Osteoblast (primary cell): ENCODE results near the gene FAM209A. TPM values are rescaled to one million over a fixed set of nuclear protein-coding genes. Genes with fewer than 3 reads are reported as not detected.

Source experiments
- DNase-seq: peaks from one replicate; pipeline ENCODE4 v3.0.0; 2011; ENCODE audit warnings: low spot score, mixed read lengths; ENCODE audit not compliant: insufficient read length; ENCODE audit errors: missing footprints
- H2AFZ ChIP-seq: 2 replicates; pipeline ENCODE4 v1.6.0; 2011; ENCODE audit warnings: mild to moderate bottlenecking, low read length
- H3K27ac ChIP-seq: 2 replicates; pipeline ENCODE4 v1.5.1; 2011; ENCODE audit warnings: mild to moderate bottlenecking, low read depth, low read length, moderate library complexity
- H3K27me3 ChIP-seq: 2 replicates; pipeline ENCODE4 v1.6.0; 2012; ENCODE audit warnings: mild to moderate bottlenecking, control low read depth, inconsistent platforms, low read length, moderate library complexity; ENCODE audit not compliant: insufficient read depth
- H3K36me3 ChIP-seq: 2 replicates; pipeline ENCODE4 v1.5.1; 2011; ENCODE audit warnings: mild to moderate bottlenecking, low read length, control low read depth, moderate library complexity; ENCODE audit not compliant: insufficient read depth
- H3K4me1 ChIP-seq: 2 replicates; pipeline ENCODE4 v1.5.1; 2011; ENCODE audit warnings: mild to moderate bottlenecking, low read length, control low read depth, moderate library complexity; ENCODE audit not compliant: insufficient read depth
- H3K4me2 ChIP-seq: 2 replicates; pipeline ENCODE4 v1.6.0; 2011; ENCODE audit warnings: mild to moderate bottlenecking, low read length; ENCODE audit not compliant: insufficient read depth
- H3K4me3 ChIP-seq: fragments of 200-600 bp; sonication (generic); 3 replicates; pipeline ENCODE4 v1.5.1; 2012; ENCODE audit warnings: mild to moderate bottlenecking, low read length, inconsistent platforms; ENCODE audit not compliant: insufficient read depth
- H3K79me2 ChIP-seq: 2 replicates; pipeline ENCODE4 v1.6.0; 2012; ENCODE audit warnings: mild to moderate bottlenecking, low read length, control low read depth, inconsistent platforms; ENCODE audit not compliant: insufficient read depth
- H3K9me3 ChIP-seq: 2 replicates; pipeline ENCODE4 v1.5.1; 2011; ENCODE audit warnings: low read depth, low read length, control low read depth
- H4K20me1 ChIP-seq: 2 replicates; pipeline ENCODE4 v1.6.0; 2012; ENCODE audit warnings: mild to moderate bottlenecking, low read length, control low read depth; ENCODE audit not compliant: insufficient read depth
- total RNA-seq: library from RNA; depleted of rRNA; stranded (reverse); fragments of >200 nt; gene quantifications from 2 replicates; pipeline ENCODE4 v1.2.3, GENCODE V29; 2012
- TF ChIP-seq, protein P1 (sequence below): IDR thresholded peaks from 2 replicates; pipeline ENCODE4 v1.5.1; 2011; ENCODE audit warnings: mild to moderate bottlenecking, low read depth, low read length, moderate library complexity; ENCODE audit errors: extremely low read depth

Gene FAM209A
- total RNA-seq, 1 donor: under 0.01 TPM

DNA sequence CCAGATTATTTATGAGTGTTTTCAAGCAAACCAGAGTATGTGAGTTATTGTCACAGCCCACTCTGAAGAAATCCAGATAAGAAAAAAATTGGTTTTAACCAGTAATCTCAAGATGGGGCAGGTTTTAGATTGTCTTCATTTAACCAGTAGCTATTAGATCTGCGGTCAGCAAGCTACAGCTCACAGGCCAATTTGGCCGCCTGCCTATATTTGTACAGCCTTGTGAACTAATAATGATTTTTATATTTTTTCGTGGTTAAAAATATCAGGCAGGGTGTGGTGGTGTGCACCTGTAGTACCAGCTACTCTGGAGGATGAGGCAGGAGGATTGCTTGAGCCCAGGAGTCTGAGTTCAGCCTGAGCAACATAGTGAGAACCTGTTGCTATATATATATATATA, 13.5 kb downstream of the FAM209A start:
- Histone ChIP-seq H2AFZ (no peak overlapping the region), H3K4me3 (no peak overlapping the region), H3K79me2 (no peaks in the 10 kb centered on the region), H3K36me3 (no peaks in the 10 kb centered on the region), H4K20me1 (no peaks in the 10 kb centered on the region), H3K9me3 (no peaks in the 10 kb centered on the region), H3K27me3 (no peaks in the 10 kb centered on the region), H3K4me2 (no peak overlapping the region), H3K4me1 (no peaks in the 10 kb centered on the region), H3K27ac (no peak overlapping the region)
- DNase-seq: no peak
- TF ChIP-seq, protein P1, sequence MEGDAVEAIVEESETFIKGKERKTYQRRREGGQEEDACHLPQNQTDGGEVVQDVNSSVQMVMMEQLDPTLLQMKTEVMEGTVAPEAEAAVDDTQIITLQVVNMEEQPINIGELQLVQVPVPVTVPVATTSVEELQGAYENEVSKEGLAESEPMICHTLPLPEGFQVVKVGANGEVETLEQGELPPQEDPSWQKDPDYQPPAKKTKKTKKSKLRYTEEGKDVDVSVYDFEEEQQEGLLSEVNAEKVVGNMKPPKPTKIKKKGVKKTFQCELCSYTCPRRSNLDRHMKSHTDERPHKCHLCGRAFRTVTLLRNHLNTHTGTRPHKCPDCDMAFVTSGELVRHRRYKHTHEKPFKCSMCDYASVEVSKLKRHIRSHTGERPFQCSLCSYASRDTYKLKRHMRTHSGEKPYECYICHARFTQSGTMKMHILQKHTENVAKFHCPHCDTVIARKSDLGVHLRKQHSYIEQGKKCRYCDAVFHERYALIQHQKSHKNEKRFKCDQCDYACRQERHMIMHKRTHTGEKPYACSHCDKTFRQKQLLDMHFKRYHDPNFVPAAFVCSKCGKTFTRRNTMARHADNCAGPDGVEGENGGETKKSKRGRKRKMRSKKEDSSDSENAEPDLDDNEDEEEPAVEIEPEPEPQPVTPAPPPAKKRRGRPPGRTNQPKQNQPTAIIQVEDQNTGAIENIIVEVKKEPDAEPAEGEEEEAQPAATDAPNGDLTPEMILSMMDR: no peak

- DNase-seq: no peak
Observed at GRCh38 chr20:56540415-56540814, 15.9 kb downstream of the FAM209A start.

GRCh38 chr20:56542489-56543030, 18.0 kb downstream of the FAM209A start:
- H4K20me1 ChIP-seq: no peaks in the 10 kb centered on the region
- no peak for DNase-seq
- no peak overlapping the region for H3K27ac ChIP-seq
- TF ChIP-seq, protein P1: no peak
- no peaks in the 10 kb centered on the region for H3K36me3 ChIP-seq
- no peaks in the 10 kb centered on the region for H3K79me2 ChIP-seq
- H3K4me1 ChIP-seq: no peaks in the 10 kb centered on the region
- no peak overlapping the region for H2AFZ ChIP-seq
- H3K4me2 ChIP-seq: no peak overlapping the region
- H3K27me3 ChIP-seq: no peaks in the 10 kb centered on the region
- no peak overlapping the region for H3K4me3 ChIP-seq
- no peaks in the 10 kb centered on the region for H3K9me3 ChIP-seq

More at GRCh38 chr20:56540415-56540814, 15.9 kb downstream of the FAM209A start:
- Histone ChIP-seq H2AFZ (no peak overlapping the region), H3K79me2 (no peaks in the 10 kb centered on the region), H3K27me3 (no peaks in the 10 kb centered on the region), H3K9me3 (no peaks in the 10 kb centered on the region), H3K36me3 (no peaks in the 10 kb centered on the region), H3K4me3 (no peak overlapping the region), H3K4me2 (no peak overlapping the region), H4K20me1 (no peaks in the 10 kb centered on the region), H3K4me1 (no peaks in the 10 kb centered on the region), H3K27ac (no peak overlapping the region)
- TF ChIP-seq, protein P1: no peak

DNA sequence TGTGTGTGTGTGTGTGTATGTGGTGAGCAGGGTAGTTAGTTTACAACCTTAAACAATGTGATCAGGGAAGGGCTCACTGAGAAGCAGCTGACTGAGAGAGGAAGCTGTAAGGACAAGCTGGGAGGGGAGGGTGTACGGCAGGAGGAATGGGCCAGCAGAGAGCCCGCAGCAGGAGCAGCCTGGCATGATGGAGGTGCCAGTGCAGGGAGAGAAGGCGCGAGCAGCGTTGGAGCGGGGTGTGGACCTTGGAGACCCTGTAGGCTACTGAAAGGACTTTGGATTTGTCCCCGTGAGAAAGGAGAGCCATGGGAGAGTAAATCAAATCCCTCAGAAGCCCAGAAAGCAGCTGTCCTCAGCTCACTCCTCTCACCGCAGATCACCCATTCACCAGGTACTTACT, 27.0 kb downstream of the FAM209A start:
- H3K36me3 ChIP-seq: no peaks in the 10 kb centered on the region
- no peak overlapping the region for H3K27ac ChIP-seq
- no peak overlapping the region for H3K4me3 ChIP-seq
- TF ChIP-seq, protein P1: no peak
- H3K27me3 ChIP-seq: no peaks in the 10 kb centered on the region
- no peaks in the 10 kb centered on the region for H3K79me2 ChIP-seq
- H2AFZ ChIP-seq: no peak overlapping the region
- H3K4me2 ChIP-seq: no peak overlapping the region
- H4K20me1 ChIP-seq: no peaks in the 10 kb centered on the region
- no peaks in the 10 kb centered on the region for H3K4me1 ChIP-seq
- H3K9me3 ChIP-seq: no peaks in the 10 kb centered on the region
- DNase-seq: no peak
